ENCODE measurements around the gene HHIP. TPM values are rescaled to one million over a fixed set of nuclear protein-coding genes. Genes with fewer than 3 reads are reported as not detected.

Gene HHIP
- total RNA-seq, 2 donors from 2014 or later: 0.82 to 7.2 TPM

- no peaks in the 10 kb centered on the region for H3K36me3 ChIP-seq
- WGBS: 70% methylated on average over 5 of the region's 5 CpGs
- H3K9me3 ChIP-seq: no peaks in the 10 kb centered on the region
- no peak for DNase-seq (ENCODE audit: low spot score)
- TF ChIP-seq CTCF (IDR thresholded peaks at IDR 0.05) (no peak), POLR2A (IDR thresholded peaks at IDR 0.05) (no peak), POLR2AphosphoS5 (IDR thresholded peaks at IDR 0.05) (no peak)
- H3K4me1 ChIP-seq (replicated peaks): no peaks in the 10 kb centered on the region
- intact Hi-C loops (cut with DNase I): no loop called here
- H3K27me3 ChIP-seq (replicated peaks; ENCODE audit: insufficient read depth): no peaks in the 10 kb centered on the region
- H3K4me3 ChIP-seq: no peak overlapping the region
- no peak overlapping the region for H3K27ac ChIP-seq
Measured at GRCh38 chr4:144670776-144671175, 24.8 kb downstream of the HHIP start.

GRCh38 chr4:144674711-144675110, 28.8 kb downstream of the HHIP start:
- H3K4me3 ChIP-seq: no peak overlapping the region
- H3K27ac ChIP-seq: no peak overlapping the region
- DNase-seq (ENCODE audit: low spot score): no peak
- WGBS: 38% methylated on average over 1 of the region's 1 CpG
- no peaks in the 10 kb centered on the region for H3K36me3 ChIP-seq
- TF ChIP-seq POLR2A (IDR thresholded peaks at IDR 0.05) (no peak), CTCF (IDR thresholded peaks at IDR 0.05) (no peak), POLR2AphosphoS5 (IDR thresholded peaks at IDR 0.05) (no peak)
- no peaks in the 10 kb centered on the region for H3K27me3 ChIP-seq (replicated peaks; ENCODE audit: insufficient read depth)
- H3K9me3 ChIP-seq: no peaks in the 10 kb centered on the region
- intact Hi-C loops (cut with DNase I): no loop called here
- no peaks in the 10 kb centered on the region for H3K4me1 ChIP-seq (replicated peaks)

- no peaks in the 10 kb centered on the region for H3K36me3 ChIP-seq
- no peaks in the 10 kb centered on the region for H3K9me3 ChIP-seq
- H3K4me3 ChIP-seq: no peak overlapping the region
- no peak for DNase-seq (ENCODE audit: low spot score)
- 35% methylated on average over 3 of the region's 3 CpGs for WGBS
- no peaks in the 10 kb centered on the region for H3K27me3 ChIP-seq (replicated peaks; ENCODE audit: insufficient read depth)
- H3K4me1 ChIP-seq (replicated peaks): no peaks in the 10 kb centered on the region
- intact Hi-C loops (cut with DNase I): no loop called here
- H3K27ac ChIP-seq: no peak overlapping the region
- TF ChIP-seq POLR2AphosphoS5 (IDR thresholded peaks at IDR 0.05) (no peak), POLR2A (IDR thresholded peaks at IDR 0.05) (no peak), CTCF (IDR thresholded peaks at IDR 0.05) (no peak)
Measured at GRCh38 chr4:144681806-144682205, 35.9 kb downstream of the HHIP start.

- 90% methylated on average over 8 of the region's 8 CpGs for WGBS
- no peaks in the 10 kb centered on the region for H3K36me3 ChIP-seq
- no peaks in the 10 kb centered on the region for H3K27me3 ChIP-seq (replicated peaks; ENCODE audit: insufficient read depth)
- H3K4me1 ChIP-seq (replicated peaks): no peaks in the 10 kb centered on the region
- no peak for DNase-seq (ENCODE audit: low spot score)
- intact Hi-C loops (cut with DNase I): no loop called here
- H3K27ac ChIP-seq: no peak overlapping the region
- H3K9me3 ChIP-seq: no peaks in the 10 kb centered on the region
- no peak overlapping the region for H3K4me3 ChIP-seq
- TF ChIP-seq CTCF (IDR thresholded peaks at IDR 0.05) (no peak), POLR2A (IDR thresholded peaks at IDR 0.05) (no peak), POLR2AphosphoS5 (IDR thresholded peaks at IDR 0.05) (no peak)
Measured at GRCh38 chr4:144683516-144683915, 37.6 kb downstream of the HHIP start.

GRCh38 chr4:144685911-144686310, 40.0 kb downstream of the HHIP start:
- Histone ChIP-seq H3K27ac (no peak overlapping the region), H3K27me3 (replicated peaks; ENCODE audit: insufficient read depth) (no peaks in the 10 kb centered on the region), H3K4me3 (no peak overlapping the region), H3K4me1 (replicated peaks) (no peaks in the 10 kb centered on the region), H3K9me3 (no peaks in the 10 kb centered on the region), H3K36me3 (no peaks in the 10 kb centered on the region)
- no peak for DNase-seq (ENCODE audit: low spot score)
- TF ChIP-seq POLR2AphosphoS5 (IDR thresholded peaks at IDR 0.05) (no peak), POLR2A (IDR thresholded peaks at IDR 0.05) (no peak), CTCF (IDR thresholded peaks at IDR 0.05) (no peak)
- 78% methylated on average over 3 of the region's 3 CpGs for WGBS
- intact Hi-C loops (cut with DNase I): no loop called here

Data from prostate gland (tissue), 2 donors.